Dendritic cell treated with granulocyte-macrophage colony-stimulating factor and Interleukin-4, amounts not matched to agents 40 ng/mL and 50 ng/mL, for 4 days (primary cell): ENCODE data around the gene SH3RF3.

ENCODE experiments used
- H3K27ac Mint-ChIP-seq: one replicate; pipeline ENCODE4 v1.8.0; 2022; ENCODE audit warnings: mild to moderate bottlenecking, mixed read lengths
- H3K27me3 Mint-ChIP-seq: one replicate; pipeline ENCODE4 v1.8.0; 2022; ENCODE audit warnings: mild to moderate bottlenecking, mixed read lengths
- H3K36me3 Mint-ChIP-seq: one replicate; pipeline ENCODE4 v1.8.0; 2022; ENCODE audit warnings: low read depth, mixed read lengths
- H3K4me1 Mint-ChIP-seq: one replicate; pipeline ENCODE4 v1.8.0; 2022; ENCODE audit warnings: low read depth, mixed read lengths
- H3K4me3 Mint-ChIP-seq: one replicate; pipeline ENCODE4 v1.8.0; 2022; ENCODE audit warnings: mild to moderate bottlenecking, moderate library complexity, mixed read lengths
- H3K9me3 Mint-ChIP-seq: one replicate; pipeline ENCODE4 v1.8.0; 2022; ENCODE audit warnings: mixed read lengths
- intact Hi-C: fragments of 100-400 bp; cut with micrococcal nuclease; formaldehyde crosslinking; loops from one replicate; pipeline ENCODE4 v1.15.0; 2022

Gene SH3RF3

DNA sequence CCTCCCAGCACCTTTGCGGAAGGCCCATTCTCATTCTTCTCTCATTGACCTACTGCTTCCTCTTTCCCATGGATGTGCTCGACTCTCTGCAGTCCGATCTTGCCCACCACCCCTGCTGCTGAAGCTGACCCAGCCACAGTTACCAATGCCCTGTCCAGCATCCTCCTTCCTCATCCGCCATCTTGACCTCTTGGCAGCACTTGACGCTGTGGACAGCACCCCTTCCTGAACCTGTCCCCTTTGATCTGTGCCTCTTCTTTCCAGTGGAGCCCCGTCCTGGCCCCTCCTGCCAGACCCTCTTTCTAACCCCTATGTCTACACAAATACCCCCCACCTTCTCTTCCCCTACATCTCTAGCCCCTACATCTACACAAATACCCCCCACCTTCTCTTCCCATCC, 275.7 kb downstream of the SH3RF3 start:
- no peaks in the 10 kb centered on the region for H3K9me3 Mint-ChIP-seq
- H3K4me3 Mint-ChIP-seq: no peak overlapping the region
- intact Hi-C loops: no loop called here
- peaks cover 10% of the 10 kb centered on the region for H3K4me1 Mint-ChIP-seq
- H3K27ac Mint-ChIP-seq: no peak overlapping the region
- H3K36me3 Mint-ChIP-seq: no peaks in the 10 kb centered on the region
- H3K27me3 Mint-ChIP-seq: peaks cover 9% of the 10 kb centered on the region

DNA sequence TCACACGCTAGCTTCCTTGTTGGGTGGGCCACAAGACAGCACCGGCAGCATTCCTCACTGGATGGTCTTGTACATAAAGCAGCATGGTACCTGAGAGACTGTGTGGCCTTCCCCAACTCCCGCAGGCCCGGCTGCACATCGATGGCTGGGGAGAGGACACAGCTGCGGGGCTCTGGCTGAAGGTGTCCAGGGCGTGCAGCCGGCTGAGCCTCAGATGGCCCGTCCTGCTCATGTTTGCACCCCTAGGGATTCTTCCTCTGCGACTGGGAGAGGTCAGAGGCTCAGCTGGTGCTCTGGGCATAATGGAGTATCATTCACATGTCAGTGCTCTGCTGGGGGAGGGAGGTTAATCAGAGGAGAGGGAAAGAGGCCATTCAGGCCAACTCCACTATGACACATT, 276.9 kb downstream of the SH3RF3 start:
- H3K4me1 Mint-ChIP-seq: peaks cover 10% of the 10 kb centered on the region
- peaks cover 9% of the 10 kb centered on the region for H3K27me3 Mint-ChIP-seq
- no peaks in the 10 kb centered on the region for H3K36me3 Mint-ChIP-seq
- intact Hi-C loops: no loop called here
- H3K4me3 Mint-ChIP-seq: no peak overlapping the region
- no peaks in the 10 kb centered on the region for H3K9me3 Mint-ChIP-seq
- H3K27ac Mint-ChIP-seq: no peak overlapping the region

DNA sequence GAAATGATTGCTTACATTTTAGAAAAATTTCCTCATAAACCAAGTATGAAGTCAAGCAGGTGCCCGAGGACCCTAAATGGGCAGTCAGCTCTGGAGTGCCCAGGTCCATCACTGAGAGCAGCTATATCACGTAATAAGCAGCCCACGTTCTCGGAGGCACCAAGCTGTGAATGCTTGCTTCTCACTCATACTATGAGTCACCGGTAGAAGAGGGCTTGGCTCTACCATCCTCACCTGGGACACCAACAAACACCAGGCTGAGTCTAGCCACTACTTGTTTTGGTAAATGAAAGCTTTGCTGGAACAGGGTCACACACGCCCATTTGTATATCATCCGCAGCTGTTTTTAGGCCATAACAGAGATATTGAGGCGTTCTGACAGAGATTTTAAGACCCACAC, 277.3 kb downstream of the SH3RF3 start:
- intact Hi-C loops: no loop called here
- Mint-ChIP-seq H3K9me3 (no peaks in the 10 kb centered on the region), H3K4me3 (no peak overlapping the region), H3K27me3 (peaks cover 9% of the 10 kb centered on the region), H3K4me1 (peaks cover 10% of the 10 kb centered on the region), H3K36me3 (no peaks in the 10 kb centered on the region), H3K27ac (no peak overlapping the region)

DNA sequence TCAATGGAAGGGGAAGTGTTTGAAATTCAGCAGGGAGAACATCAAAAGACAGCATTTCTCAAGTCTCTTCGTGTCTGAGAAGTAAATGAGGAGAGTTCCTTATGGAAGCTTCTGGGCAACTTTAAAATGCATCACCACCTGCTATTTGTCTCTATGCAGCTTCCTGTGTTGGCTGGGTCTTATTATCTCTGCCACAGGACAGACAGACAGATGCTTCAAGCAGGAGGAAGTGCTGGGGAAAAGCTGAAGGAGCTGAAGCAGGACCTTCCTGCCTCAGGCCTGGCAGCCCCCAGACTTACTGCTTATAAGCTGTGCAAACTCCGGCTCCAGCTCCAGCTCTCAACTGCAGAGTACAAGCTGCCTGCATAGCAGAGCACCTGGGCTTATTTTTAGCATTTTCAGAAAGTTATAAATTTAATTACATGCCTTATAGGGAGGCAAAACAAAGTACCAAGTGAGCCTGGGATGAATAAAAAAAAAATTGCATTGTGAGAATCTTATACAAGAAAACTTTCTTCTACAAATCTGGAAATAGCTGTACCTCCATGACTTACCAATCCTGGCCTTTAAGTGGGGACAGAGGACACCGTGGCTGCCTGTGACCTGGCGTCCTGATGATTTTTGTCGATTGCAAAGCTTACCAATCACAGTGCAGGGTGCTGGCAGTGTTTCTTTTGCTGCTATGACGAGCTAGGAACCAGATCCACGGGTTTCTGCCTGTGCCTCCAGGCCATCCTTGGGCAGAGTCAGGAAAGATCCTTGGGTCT, 278.5 kb downstream of the SH3RF3 start:
- Mint-ChIP-seq H3K4me3 (no peak overlapping the region), H3K36me3 (no peaks in the 10 kb centered on the region), H3K4me1 (peaks cover 10% of the 10 kb centered on the region), H3K27ac (no peak overlapping the region), H3K9me3 (no peaks in the 10 kb centered on the region), H3K27me3 (peaks cover 6% of the 10 kb centered on the region)
- intact Hi-C loops: no loop called here

DNA sequence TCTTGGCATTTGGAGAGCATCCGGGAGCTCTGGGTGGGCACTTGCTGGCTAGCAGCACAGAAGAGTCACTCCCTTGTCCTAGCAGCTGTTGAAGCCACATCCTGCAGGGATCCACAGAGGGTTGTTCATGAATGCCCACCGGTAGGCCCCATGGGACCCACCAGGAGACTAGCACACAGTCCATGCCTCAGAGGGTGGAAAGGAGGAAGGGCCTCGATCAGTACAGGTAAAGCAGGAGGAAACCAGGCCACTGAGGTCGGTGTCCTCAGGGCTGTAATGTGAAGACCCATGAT, 279.0 kb downstream of the SH3RF3 start:
- Mint-ChIP-seq H3K9me3 (no peaks in the 10 kb centered on the region), H3K36me3 (no peaks in the 10 kb centered on the region), H3K4me3 (no peak overlapping the region), H3K27me3 (peaks cover 4% of the 10 kb centered on the region), H3K4me1 (peaks cover 4% of the 10 kb centered on the region), H3K27ac (no peak overlapping the region)
- intact Hi-C loops: no loop called here

DNA sequence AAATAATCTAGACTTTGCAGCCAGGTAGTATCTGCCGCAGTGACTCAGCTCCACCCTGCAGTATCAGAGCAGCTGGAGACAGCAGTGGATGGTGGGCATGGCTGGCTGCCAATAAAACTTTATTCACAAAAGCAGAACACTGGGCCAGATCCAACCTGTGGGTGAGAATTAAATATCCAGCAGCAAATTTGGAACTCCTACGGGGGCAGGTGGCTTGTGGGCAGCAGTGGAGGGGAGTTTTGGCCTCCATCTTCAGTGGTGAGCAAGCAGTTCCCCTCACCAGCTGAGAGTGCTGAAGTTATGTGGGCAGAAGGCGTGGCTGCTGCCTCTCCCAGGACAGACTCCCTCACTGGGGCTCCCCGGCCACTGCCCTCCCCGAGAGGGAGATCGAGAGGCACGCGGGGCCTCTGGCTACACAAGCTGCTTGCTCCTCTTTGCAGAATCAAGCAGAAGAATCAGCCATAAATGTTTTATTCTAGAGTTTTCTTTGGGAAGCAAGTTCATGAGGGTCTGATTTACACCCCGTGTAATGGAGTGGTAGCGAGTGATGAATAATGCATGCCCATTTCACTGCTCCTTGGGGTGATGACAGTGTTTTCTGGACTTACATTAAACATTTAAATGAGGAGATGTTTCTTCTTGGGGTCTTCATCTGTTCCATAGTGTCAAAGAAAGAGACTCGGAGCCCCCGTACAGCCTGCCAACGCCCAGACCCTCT, 280.5 kb downstream of the SH3RF3 start:
- Mint-ChIP-seq H3K27me3 (no peaks in the 10 kb centered on the region), H3K36me3 (no peaks in the 10 kb centered on the region), H3K4me1 (no peaks in the 10 kb centered on the region), H3K27ac (no peak overlapping the region), H3K4me3 (no peak overlapping the region), H3K9me3 (no peaks in the 10 kb centered on the region)
- intact Hi-C loops: no loop called here

DNA sequence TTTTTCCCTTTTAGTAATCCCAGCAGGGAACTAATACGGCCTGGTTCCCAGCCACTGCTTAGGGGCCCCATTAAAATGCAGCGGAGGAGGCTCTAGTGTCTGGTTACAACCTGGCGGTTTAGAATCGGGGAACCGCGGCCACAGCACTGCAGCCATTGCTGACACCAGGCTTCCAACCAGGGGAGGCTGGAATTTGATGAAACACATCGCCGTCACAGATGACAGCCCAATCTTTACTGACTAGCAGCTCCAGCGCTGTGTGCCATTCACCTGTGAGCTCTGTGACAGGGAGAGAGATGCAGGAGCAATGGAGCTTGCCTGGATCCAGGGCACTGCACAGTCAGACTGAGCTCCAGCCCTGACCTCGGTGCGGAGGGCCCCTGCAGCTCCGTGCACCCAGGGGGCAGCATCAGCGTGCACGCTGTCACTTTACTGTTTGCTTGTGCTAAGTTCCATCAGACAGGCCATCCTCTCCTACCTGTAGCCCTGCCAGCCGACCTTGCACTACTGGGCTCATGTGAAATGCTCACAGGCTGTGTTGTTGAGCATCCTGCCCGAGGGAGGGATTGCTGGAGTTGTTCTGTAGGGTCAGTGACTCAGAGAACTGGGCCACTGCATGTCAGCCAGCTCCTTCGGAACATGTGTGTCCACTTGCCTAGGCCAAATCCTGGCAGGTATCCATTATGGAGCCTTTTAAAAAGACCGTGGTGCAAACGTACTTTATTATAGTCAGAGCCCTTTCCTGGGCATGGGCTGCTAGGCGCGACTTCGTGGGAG, 281.2 kb downstream of the SH3RF3 start:
- Mint-ChIP-seq H3K9me3 (no peaks in the 10 kb centered on the region), H3K27me3 (no peaks in the 10 kb centered on the region), H3K4me1 (no peaks in the 10 kb centered on the region), H3K4me3 (no peak overlapping the region), H3K27ac (no peak overlapping the region), H3K36me3 (no peaks in the 10 kb centered on the region)
- intact Hi-C loops: no loop called here

DNA sequence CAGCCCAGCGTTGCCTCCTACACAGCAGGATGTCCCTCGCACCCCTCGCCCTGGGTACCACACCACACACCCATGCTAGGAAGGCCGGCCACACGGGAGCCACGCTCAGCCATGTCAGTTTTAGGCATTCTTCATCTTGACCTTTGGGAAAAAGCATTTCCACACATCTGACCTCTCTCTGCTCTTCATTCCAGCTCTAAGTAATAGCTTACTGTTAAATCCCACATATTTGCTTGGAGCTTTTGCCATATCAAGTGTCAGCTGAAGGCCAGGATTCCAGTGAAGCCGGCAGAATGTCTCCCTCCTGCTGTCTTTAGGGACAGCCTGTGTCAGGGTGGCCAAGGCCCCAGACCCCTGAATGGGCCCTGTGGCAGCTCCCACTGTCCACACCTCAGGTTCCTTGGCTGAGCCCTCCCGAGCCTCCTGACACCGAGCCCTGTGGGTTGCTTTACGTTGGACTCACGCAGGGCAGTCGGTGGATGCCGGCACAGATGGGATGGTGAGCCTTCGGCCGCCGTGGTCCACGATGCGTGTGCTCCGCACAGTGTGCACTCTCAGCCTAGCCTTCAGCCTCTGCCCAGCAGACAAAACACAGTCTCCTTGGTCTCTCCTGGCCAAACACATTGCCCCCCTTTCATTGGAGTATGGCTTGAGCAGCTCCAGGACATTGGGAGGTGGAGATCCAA, 282.8 kb downstream of the SH3RF3 start:
- no peaks in the 10 kb centered on the region for H3K36me3 Mint-ChIP-seq
- no peak overlapping the region for H3K4me3 Mint-ChIP-seq
- H3K9me3 Mint-ChIP-seq: no peaks in the 10 kb centered on the region
- H3K27me3 Mint-ChIP-seq: no peaks in the 10 kb centered on the region
- intact Hi-C loops: no loop called here
- no peaks in the 10 kb centered on the region for H3K4me1 Mint-ChIP-seq
- H3K27ac Mint-ChIP-seq: no peak overlapping the region

DNA sequence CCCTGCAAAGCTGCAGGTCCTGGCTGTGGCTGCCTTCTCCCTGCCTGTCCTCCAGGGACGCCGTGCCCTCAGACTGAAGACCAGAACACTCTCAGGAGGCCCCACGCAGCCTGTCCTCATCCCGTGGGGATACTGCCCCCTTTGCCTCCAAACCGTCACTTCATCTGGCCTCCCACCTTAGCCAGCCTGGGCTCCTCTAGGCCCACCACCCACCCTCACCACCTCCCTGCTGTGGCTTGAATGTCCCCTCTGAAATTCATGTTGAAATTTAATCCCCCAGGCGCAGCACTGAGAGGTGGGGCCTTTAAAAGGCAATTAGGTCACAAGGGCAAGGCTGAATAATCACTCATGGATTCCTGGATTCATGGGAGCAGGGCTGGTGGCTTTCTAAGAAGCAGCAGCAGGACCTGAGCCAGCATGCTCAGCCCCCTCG, 286.6 kb downstream of the SH3RF3 start:
- Mint-ChIP-seq H3K9me3 (no peaks in the 10 kb centered on the region), H3K4me3 (no peak overlapping the region), H3K27me3 (no peaks in the 10 kb centered on the region), H3K36me3 (no peaks in the 10 kb centered on the region), H3K27ac (no peak overlapping the region), H3K4me1 (no peaks in the 10 kb centered on the region)
- intact Hi-C loops: no loop called here

DNA sequence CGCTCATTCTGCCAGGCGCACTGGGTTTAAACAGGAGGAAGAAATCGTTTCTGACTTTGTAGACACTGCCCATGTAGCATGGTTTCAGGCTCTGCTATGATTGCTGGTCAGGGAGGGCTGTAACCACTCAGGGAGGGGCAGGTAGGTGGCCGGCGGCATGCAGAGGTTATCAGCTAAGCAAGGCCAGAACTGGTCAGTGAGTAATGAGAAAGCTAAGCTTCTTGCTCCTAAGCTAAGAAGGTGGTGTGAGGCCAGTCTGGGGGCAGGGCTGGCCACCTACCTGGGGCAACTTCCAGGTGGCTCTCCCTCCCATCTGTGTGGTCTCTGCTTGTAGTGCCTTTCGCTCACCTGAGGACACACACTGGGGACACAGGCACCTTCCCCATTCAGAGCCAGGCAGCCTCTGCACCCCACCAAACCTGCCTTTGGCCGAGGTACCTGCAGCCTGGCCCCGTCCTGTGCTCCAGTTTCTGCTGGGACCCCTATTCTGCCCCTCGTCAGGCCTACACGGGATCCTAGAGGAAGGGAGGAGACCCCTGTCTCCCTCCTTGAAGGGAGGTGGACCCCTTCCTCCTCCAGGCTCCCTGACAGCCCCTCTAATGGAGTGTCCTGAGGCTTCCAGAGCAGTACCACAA, 288.8 kb downstream of the SH3RF3 start:
- Mint-ChIP-seq H3K27me3 (no peaks in the 10 kb centered on the region), H3K27ac (no peak overlapping the region), H3K4me3 (no peak overlapping the region), H3K4me1 (no peaks in the 10 kb centered on the region), H3K9me3 (no peaks in the 10 kb centered on the region), H3K36me3 (no peaks in the 10 kb centered on the region)
- intact Hi-C loops: no loop called here

DNA sequence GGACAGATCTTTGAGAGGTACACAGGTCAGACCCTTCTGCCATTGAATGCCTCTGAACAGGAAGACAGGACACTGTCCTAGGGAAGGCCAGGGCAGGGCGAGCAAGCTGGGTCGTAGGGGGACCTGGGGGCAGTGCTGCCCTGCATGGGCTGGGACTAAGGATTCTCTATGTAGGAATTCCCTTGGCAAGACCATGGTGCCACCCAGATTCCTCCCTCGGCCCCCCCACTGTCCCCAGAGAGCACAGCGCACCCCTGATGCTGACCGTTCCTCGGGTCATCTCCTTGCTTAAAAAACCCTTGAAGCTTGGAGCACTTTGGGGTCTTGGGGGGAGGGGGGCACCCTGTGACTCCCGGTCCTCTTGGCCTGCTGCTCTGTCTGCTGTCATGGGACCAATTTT, 289.7 kb downstream of the SH3RF3 start:
- Mint-ChIP-seq H3K27me3 (no peaks in the 10 kb centered on the region), H3K27ac (no peak overlapping the region), H3K4me1 (no peaks in the 10 kb centered on the region), H3K9me3 (no peaks in the 10 kb centered on the region), H3K4me3 (no peak overlapping the region), H3K36me3 (no peaks in the 10 kb centered on the region)
- intact Hi-C loops: no loop called here

DNA sequence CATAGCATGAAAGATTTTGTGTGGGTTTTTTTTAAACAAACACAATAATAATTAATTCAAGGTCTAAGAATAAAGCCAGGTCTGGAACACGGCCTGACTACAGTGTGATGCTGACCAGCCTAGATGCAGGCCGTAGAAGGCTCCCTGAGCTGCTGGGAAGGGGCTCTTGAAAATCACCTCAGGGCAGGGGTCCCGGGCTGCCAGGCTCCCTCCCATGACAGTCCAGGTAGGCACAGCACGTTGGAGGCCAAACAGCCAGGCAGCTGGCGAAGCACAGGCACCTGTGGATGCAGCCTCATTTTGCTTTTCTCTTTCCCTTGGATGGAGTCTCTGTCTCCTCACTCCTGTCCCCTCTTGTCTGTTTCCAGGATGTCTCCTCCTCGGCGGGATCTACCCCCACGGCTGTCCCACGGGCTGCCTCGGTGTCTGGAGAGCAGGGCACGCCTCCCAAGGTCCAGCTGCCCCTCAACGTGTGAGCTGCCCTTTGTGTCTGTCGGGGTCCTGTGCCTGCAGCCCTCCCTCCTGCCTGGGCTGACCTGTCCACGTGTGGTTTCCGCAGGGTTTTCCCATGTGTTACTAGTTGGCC, 290.3 kb downstream of the SH3RF3 start:
- Mint-ChIP-seq H3K4me1 (no peaks in the 10 kb centered on the region), H3K4me3 (no peak overlapping the region), H3K27ac (no peak overlapping the region)

DNA sequence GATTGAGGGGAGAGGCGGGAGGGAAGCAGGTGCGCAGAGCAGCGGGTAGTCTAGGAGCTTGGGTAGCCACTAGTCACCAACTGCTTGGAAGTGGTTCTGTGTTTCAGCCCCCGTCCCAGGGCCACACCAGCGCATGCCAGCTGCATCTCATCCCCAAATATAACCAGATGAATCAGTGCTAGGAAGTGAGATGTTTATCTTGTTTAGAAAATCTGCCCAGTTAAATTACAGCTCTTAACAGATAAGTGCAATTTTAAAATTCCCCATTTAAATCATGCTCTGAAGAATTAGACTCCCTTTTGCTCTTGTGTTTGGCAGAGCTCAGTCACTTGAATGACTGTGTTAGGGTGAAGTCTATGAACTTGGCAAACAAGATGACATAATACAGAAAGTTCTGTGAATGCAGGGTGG, 291.0 kb downstream of the SH3RF3 start:
- Mint-ChIP-seq H3K4me3 (no peak overlapping the region), H3K36me3 (no peaks in the 10 kb centered on the region), H3K27me3 (no peaks in the 10 kb centered on the region), H3K27ac (no peak overlapping the region), H3K9me3 (no peaks in the 10 kb centered on the region), H3K4me1 (no peaks in the 10 kb centered on the region)
- intact Hi-C loops: no loop called here

More for the DNA sequence above, 290.3 kb downstream of the SH3RF3 start:
- Mint-ChIP-seq H3K27me3 (no peaks in the 10 kb centered on the region), H3K9me3 (no peaks in the 10 kb centered on the region), H3K36me3 (no peaks in the 10 kb centered on the region)
- intact Hi-C loops: no loop called here
